Measurements from ENCODE around the gene C11orf58. TPM values are rescaled to one million over a fixed set of nuclear protein-coding genes. Genes with fewer than 3 reads are reported as not detected.

The C11orf58 gene
- total RNA-seq, 1 donor from 2014 or later = 105 TPM

DNA sequence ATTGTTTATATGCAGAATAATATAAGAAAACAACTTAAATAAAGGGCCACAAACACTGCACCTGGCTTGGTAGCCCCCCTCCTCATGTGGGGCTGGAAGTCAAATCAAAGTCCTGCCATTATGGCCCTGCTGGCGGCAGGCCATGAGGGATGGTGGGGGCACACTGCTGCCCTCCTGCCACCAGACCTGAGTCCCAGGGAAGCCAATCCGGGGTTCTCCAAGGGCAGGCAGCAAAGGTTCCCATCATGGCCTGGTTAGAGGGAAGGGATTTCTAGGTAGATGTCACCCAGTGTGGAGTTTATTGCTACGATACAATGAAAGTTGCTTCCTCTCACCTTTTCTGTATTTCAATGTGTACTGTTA is 39.1 kb downstream of the C11orf58 start:
- Histone ChIP-seq H3K4me3 (no peak overlapping the region), H3K36me3 (peaks cover 3% of the 10 kb centered on the region), H3K27ac (replicated peaks) (no peak overlapping the region), H3K27me3 (ENCODE audit: low read depth) (no peaks in the 10 kb centered on the region), H3K4me1 (peaks cover 5% of the 10 kb centered on the region), H3K9me3 (replicated peaks) (no peaks in the 10 kb centered on the region)
- intact Hi-C loops (cut with micrococcal nuclease) = no loop called here
- TF ChIP-seq, protein P1, sequence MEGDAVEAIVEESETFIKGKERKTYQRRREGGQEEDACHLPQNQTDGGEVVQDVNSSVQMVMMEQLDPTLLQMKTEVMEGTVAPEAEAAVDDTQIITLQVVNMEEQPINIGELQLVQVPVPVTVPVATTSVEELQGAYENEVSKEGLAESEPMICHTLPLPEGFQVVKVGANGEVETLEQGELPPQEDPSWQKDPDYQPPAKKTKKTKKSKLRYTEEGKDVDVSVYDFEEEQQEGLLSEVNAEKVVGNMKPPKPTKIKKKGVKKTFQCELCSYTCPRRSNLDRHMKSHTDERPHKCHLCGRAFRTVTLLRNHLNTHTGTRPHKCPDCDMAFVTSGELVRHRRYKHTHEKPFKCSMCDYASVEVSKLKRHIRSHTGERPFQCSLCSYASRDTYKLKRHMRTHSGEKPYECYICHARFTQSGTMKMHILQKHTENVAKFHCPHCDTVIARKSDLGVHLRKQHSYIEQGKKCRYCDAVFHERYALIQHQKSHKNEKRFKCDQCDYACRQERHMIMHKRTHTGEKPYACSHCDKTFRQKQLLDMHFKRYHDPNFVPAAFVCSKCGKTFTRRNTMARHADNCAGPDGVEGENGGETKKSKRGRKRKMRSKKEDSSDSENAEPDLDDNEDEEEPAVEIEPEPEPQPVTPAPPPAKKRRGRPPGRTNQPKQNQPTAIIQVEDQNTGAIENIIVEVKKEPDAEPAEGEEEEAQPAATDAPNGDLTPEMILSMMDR (IDR thresholded peaks at IDR 0.05; ENCODE audit: borderline replicate concordance) = no peak
- DNase-seq = no peak

- intact Hi-C loops (cut with micrococcal nuclease) = no loop called here
- H3K27ac ChIP-seq (replicated peaks) = no peak overlapping the region
- no peak overlapping the region for H3K4me3 ChIP-seq
- H3K36me3 ChIP-seq = peaks cover 3% of the 10 kb centered on the region
- H3K4me1 ChIP-seq = peaks cover 5% of the 10 kb centered on the region
- no peaks in the 10 kb centered on the region for H3K9me3 ChIP-seq (replicated peaks)
- no peaks in the 10 kb centered on the region for H3K27me3 ChIP-seq (ENCODE audit: low read depth)
- TF ChIP-seq, protein P1 (IDR thresholded peaks at IDR 0.05; ENCODE audit: borderline replicate concordance) = no peak
- no peak for DNase-seq
Measured at GRCh38 chr11:16778286-16778685, 39.8 kb downstream of the C11orf58 start.

- H3K36me3 ChIP-seq = peaks cover 3% of the 10 kb centered on the region
- H3K27ac ChIP-seq (replicated peaks) = no peak overlapping the region
- no peak for DNase-seq
- no peak overlapping the region for H3K4me3 ChIP-seq
- intact Hi-C loops (cut with micrococcal nuclease) = no loop called here
- peaks cover 8% of the 10 kb centered on the region for H3K4me1 ChIP-seq
- H3K27me3 ChIP-seq (ENCODE audit: low read depth) = no peaks in the 10 kb centered on the region
- no peaks in the 10 kb centered on the region for H3K9me3 ChIP-seq (replicated peaks)
- TF ChIP-seq, protein P1 (IDR thresholded peaks at IDR 0.05; ENCODE audit: borderline replicate concordance) = no peak
Measured at GRCh38 chr11:16778876-16779275, 40.4 kb downstream of the C11orf58 start.

DNA sequence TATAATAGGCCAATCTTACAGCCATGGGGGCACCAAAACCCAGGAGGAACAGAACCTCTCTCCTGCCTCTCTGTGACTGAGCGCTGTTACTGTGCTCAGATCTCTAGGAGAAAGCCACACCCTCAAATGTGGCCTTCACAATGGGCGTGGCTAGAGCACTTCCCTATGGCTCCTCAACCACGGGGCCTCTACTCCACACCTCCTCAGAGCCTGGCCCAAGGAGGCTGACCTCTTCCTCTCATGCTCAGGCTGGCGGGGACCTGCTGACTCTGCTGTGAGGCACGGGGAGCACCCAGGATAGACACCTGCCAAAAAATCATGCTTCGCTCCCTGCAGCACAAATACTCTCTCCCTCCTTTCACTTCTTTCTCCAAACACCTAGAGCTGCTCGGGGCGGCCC is 41.0 kb downstream of the C11orf58 start:
- no peak for DNase-seq
- intact Hi-C loops (cut with micrococcal nuclease) = no loop called here
- no peak overlapping the region for H3K4me3 ChIP-seq
- H3K27me3 ChIP-seq (ENCODE audit: low read depth) = no peaks in the 10 kb centered on the region
- no peak overlapping the region for H3K27ac ChIP-seq (replicated peaks)
- H3K4me1 ChIP-seq = peaks cover 13% of the 10 kb centered on the region
- H3K9me3 ChIP-seq (replicated peaks) = no peaks in the 10 kb centered on the region
- TF ChIP-seq, protein P1 (IDR thresholded peaks at IDR 0.05; ENCODE audit: borderline replicate concordance) = no peak
- peaks cover 3% of the 10 kb centered on the region for H3K36me3 ChIP-seq

GRCh38 chr11:16780146-16780545 is 41.7 kb downstream of the C11orf58 start:
- TF ChIP-seq, protein P1 (IDR thresholded peaks at IDR 0.05; ENCODE audit: borderline replicate concordance) = no peak
- H3K27me3 ChIP-seq (ENCODE audit: low read depth) = no peaks in the 10 kb centered on the region
- H3K4me3 ChIP-seq = no peak overlapping the region
- no peaks in the 10 kb centered on the region for H3K9me3 ChIP-seq (replicated peaks)
- intact Hi-C loops (cut with micrococcal nuclease) = loop anchor here (10.0 kb wide), 1 partner anchor 285 kb away; no protein-coding TSS in a partner anchor
- peaks cover 20% of the 10 kb centered on the region for H3K4me1 ChIP-seq
- no peak for DNase-seq
- H3K36me3 ChIP-seq = peaks cover 3% of the 10 kb centered on the region
- H3K27ac ChIP-seq (replicated peaks) = no peak overlapping the region

Measured in left ventricle myocardium inferior (tissue), 1 donor.